Testis (tissue), 3 donors: ENCODE measurements around the gene UBTD2. TPM values are rescaled to one million over a fixed set of nuclear protein-coding genes. Genes with fewer than 3 reads are reported as not detected.

Experiments used
- DNase-seq: peaks from one replicate; pipeline ENCODE4 v3.0.0-alpha.2; 2019
- H3K27ac ChIP-seq, 2 donors: fragments of 200-600 bp; sonication (generic); one replicate each; pipeline ENCODE4 v1.5.1; 2019
- H3K27me3 ChIP-seq: fragments of 200-600 bp; sonication (generic); one replicate; pipeline ENCODE4 v1.5.1; 2019
- H3K36me3 ChIP-seq: fragments of 200-600 bp; sonication (generic); one replicate; pipeline ENCODE4 v1.5.1; 2017; ENCODE audit warnings: low read depth; ENCODE audit errors: missing control alignments
- H3K4me1 ChIP-seq: fragments of 200-600 bp; sonication (generic); one replicate; pipeline ENCODE4 v1.5.1; 2019
- H3K4me3 ChIP-seq, 2 donors: fragments of 200-600 bp; sonication (generic); one replicate each; pipeline ENCODE4 v1.5.1; 2017 to 2019
- H3K9me3 ChIP-seq: fragments of 200-600 bp; sonication (generic); one replicate; pipeline ENCODE4 v1.5.1; 2017
- POLR2A ChIP-seq: fragments of 450-650 bp; IDR thresholded peaks from one replicate; pipeline ENCODE4 v1.6.1; 2017; ENCODE audit warnings: antibody characterized with exemption, mild to moderate bottlenecking, moderate library complexity
- WGBS, 2 donors: methylation state at CpG; one replicate each; pipeline ENCODE4 v1.1.5; 2018; 5-methylcytosine and 5-hydroxymethylcytosine counted together
- intact Hi-C: fragments of 100-400 bp; cut with DNase I; formaldehyde crosslinking; loops from one replicate; pipeline ENCODE4 v1.15.1; 2023; ENCODE audit warnings: low total_unique reads
- polyA plus RNA-seq: library from polyadenylated mRNA; stranded (reverse); fragments of 350-450 nt; fragmentation: Illumina TruSeq; extraction: RNeasy Lipid Tissue Mini Kit (QIAGEN cat#74804); gene quantifications from one replicate; pipeline ENCODE4 v1.2.3, GENCODE V29; 2014; ENCODE audit warnings: low read depth, low replicate concordance; ENCODE audit not compliant: insufficient read depth
- total RNA-seq, 2 donors: library from RNA; depleted of rRNA; stranded (reverse); fragments of >200 nt; gene quantifications; one replicate each; pipeline ENCODE4 v1.2.3, GENCODE V29; 2016
- TF ChIP-seq, protein P1 (sequence below), 3 experiments: fragments of 450-650 bp in 2 of 3; fragments of 200-600 bp in 1 of 3; sonication (generic) in 1 of 3; IDR thresholded peaks; one replicate each; pipeline ENCODE4 v1.5.1; 2016 to 2019; ENCODE audit warnings: antibody characterized with exemption in 3 of 3, mild to moderate bottlenecking in 2 of 3, moderate library complexity in 1 of 3

The UBTD2 gene
- total and polyA plus RNA-seq, 3 donors from 2014 or later, result 41.2 to 53.9 (median 51.8) TPM

DNA sequence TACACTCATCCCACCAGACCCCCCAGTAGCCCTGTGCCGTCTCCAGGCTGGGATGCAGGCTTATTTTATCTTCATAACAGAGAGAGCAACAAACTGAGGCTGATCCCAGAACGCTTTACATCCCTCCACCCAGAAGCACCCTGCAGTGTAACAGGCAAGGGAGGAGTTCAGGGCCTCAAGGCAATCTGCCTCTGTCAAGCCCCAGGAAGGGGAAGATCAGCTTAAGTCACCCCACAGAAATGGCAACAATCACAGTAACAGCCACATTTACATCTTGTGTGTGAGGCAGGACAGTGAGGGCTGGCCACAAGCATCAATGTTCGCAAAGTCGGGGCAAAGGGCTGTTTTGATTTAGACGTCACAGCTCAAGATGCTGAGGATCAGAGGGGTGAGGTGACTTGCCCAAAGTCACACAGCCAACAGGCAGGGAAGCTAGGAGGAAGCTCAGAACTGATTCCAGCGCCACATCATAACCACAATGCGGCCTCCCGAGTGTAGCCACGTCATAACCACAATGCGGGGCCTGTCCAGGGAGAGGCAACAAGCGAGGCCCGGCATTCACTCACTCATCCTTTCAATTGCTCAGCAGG, 109.9 kb downstream of the UBTD2 start:
- H3K27me3 ChIP-seq, result no peaks in the 10 kb centered on the region
- whole genome bisulfite sequencing, 2 donors, result 66 to 88% methylated on average over 12 of the region's 12 CpGs
- H3K9me3 ChIP-seq, result no peaks in the 10 kb centered on the region
- TF ChIP-seq, protein P1, sequence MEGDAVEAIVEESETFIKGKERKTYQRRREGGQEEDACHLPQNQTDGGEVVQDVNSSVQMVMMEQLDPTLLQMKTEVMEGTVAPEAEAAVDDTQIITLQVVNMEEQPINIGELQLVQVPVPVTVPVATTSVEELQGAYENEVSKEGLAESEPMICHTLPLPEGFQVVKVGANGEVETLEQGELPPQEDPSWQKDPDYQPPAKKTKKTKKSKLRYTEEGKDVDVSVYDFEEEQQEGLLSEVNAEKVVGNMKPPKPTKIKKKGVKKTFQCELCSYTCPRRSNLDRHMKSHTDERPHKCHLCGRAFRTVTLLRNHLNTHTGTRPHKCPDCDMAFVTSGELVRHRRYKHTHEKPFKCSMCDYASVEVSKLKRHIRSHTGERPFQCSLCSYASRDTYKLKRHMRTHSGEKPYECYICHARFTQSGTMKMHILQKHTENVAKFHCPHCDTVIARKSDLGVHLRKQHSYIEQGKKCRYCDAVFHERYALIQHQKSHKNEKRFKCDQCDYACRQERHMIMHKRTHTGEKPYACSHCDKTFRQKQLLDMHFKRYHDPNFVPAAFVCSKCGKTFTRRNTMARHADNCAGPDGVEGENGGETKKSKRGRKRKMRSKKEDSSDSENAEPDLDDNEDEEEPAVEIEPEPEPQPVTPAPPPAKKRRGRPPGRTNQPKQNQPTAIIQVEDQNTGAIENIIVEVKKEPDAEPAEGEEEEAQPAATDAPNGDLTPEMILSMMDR (IDR thresholded peaks at IDR 0.05), result no peak
- no peak for TF ChIP-seq POLR2A
- H3K36me3 ChIP-seq, result no peaks in the 10 kb centered on the region
- intact Hi-C loops, result no loop called here
- H3K4me3 ChIP-seq, result no peak overlapping the region
- H3K4me1 ChIP-seq, result peaks cover 17% of the 10 kb centered on the region
- DNase-seq, result no peak
- no peak overlapping the region for H3K27ac ChIP-seq

DNA sequence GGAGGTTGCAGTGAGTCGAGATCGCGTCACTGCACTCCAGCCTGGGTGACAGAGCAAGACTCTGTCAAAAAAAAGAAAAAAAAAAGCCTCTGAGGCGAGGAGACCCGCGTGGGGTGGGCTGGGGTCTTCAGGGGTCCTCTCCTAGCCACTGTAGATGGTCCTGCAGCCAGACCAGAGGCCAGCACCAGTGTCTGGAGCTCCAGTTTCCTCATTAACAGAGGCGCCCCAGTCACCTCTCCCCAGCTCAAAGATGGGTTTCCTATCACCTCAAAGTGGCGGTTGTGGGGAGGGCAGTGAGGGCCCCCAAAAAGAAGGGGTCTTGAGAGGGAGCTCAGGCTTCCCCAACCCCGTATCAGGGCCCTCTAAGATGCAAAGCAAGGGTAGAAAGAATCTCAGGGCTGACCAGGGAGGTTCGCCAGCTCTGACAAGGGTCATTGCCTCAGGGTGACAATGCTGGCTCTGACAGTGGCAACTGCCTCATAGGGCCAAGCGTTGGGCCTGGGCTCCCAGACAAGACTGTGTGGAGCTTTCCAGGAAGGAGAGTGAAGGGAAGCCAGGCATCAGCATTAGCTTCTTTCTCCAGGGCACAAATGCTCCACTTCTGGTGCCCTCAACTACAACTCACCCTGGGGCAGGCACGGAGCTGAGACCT, 110.5 kb downstream of the UBTD2 start:
- Histone ChIP-seq H3K4me3 (no peak overlapping the region), H3K36me3 (no peaks in the 10 kb centered on the region), H3K4me1 (peaks cover 22% of the 10 kb centered on the region), H3K27me3 (no peaks in the 10 kb centered on the region), H3K9me3 (no peaks in the 10 kb centered on the region), H3K27ac (no peak overlapping the region)
- intact Hi-C loops, result no loop called here
- 72 to 84% methylated on average over 8 to 12 of the region's 12 CpGs for WGBS, 2 donors
- no peak for DNase-seq
- no peak for TF ChIP-seq POLR2A
- TF ChIP-seq, protein P1 (IDR thresholded peaks at IDR 0.05), result no peak

DNA sequence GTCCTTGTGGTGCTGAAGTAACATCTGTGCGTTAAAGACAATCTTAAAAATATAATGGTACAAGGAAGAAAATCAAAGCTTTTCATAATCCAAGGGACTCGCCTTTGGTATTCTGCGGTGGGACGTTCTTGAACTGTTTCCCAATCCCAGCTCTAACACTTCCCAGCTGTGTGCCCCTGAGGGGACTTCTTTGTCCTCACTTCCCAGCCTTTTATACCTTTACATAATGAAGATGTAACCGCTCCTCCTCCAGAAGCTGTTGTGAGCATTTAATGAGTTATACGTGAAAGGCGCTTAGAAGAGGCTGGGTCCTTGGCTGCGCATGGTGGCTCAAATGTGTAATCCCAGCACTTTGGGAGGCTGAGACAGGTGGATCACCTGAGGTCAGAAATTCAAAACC, 112.4 kb downstream of the UBTD2 start:
- no peaks in the 10 kb centered on the region for H3K36me3 ChIP-seq
- no peaks in the 10 kb centered on the region for H3K27me3 ChIP-seq
- peaks cover 33% of the 10 kb centered on the region for H3K4me1 ChIP-seq
- no peaks in the 10 kb centered on the region for H3K9me3 ChIP-seq
- intact Hi-C loops, result no loop called here
- TF ChIP-seq, protein P1 (IDR thresholded peaks at IDR 0.05), result no peak
- no peak for TF ChIP-seq POLR2A
- no peak for DNase-seq
- H3K4me3 ChIP-seq, result no peak overlapping the region
- H3K27ac ChIP-seq, result no peak overlapping the region
- 86 to 88% methylated on average over 8 of the region's 8 CpGs for WGBS, 2 donors

DNA sequence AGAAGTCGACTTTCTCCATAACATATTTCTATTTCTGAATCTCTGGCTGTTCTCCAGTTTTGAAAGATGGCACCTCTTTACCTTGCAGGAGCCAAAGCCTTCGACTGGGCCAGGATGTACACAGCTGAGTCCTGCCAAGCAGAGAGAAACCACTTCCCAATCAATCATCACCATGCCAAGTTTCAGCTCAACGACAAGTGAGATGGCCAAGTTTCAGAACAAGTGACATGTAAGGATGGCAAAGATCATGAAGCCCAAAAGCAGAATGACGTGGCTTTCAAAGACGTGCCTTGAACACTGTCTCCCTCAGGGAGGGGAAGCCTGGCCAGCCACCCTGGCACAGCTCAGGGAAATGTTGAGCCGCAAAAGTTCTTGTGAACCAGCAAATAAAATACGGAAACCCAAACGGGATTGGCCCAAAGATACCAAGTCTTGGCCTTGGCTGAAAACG, 113.3 kb downstream of the UBTD2 start:
- no peaks in the 10 kb centered on the region for H3K36me3 ChIP-seq
- intact Hi-C loops, result no loop called here
- 56 to 64% methylated on average over 9 of the region's 9 CpGs for WGBS, 2 donors
- H3K27me3 ChIP-seq, result no peaks in the 10 kb centered on the region
- H3K9me3 ChIP-seq, result no peaks in the 10 kb centered on the region
- DNase-seq, result no peak
- no peak overlapping the region for H3K4me3 ChIP-seq
- peaks cover 37% of the 10 kb centered on the region for H3K4me1 ChIP-seq
- TF ChIP-seq POLR2A, result no peak
- TF ChIP-seq, protein P1 (IDR thresholded peaks at IDR 0.05), result no peak
- H3K27ac ChIP-seq, result no peak overlapping the region

DNA sequence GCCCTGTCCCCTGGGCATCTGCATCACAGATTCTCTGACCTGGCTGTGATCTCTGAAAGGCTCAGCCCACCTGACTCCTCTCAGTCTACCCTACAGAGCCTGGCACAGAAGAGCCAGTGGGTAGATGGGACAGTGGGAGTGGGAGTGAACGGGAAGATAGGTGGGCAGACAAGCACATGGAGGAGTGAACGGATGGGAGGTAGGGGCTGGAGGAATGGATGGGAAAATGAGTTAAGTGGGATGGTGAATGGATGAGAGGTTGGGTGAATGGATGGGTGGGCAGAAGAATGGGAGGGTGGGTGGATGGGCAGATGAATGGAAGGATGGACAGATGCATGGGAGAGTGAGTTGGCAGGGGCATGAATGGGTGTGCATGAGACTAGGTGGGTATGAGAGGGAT, 114.3 kb downstream of the UBTD2 start:
- H3K36me3 ChIP-seq, result no peaks in the 10 kb centered on the region
- H3K4me3 ChIP-seq, result no peak overlapping the region
- H3K9me3 ChIP-seq, result no peaks in the 10 kb centered on the region
- no peak for DNase-seq
- 71 to 78% methylated on average over 2 of the region's 2 CpGs for WGBS, 2 donors
- no peak overlapping the region for H3K27ac ChIP-seq
- no peaks in the 10 kb centered on the region for H3K27me3 ChIP-seq
- TF ChIP-seq, protein P1 (IDR thresholded peaks at IDR 0.05), result no peak
- TF ChIP-seq POLR2A, result no peak
- intact Hi-C loops, result no loop called here
- H3K4me1 ChIP-seq, result peaks cover 39% of the 10 kb centered on the region
